SH-SY5Y (cell line): ENCODE results near the gene CHID1.

Experiments used
- GATA2 ChIP-seq: IDR thresholded peaks from 2 replicates; pipeline ENCODE4 v1.6.1; 2011; ENCODE audit warnings: mild to moderate bottlenecking, low read depth, low read length
- GATA3 ChIP-seq: IDR thresholded peaks from 2 replicates; pipeline ENCODE4 v1.6.1; 2011; ENCODE audit warnings: low read depth, mild to moderate bottlenecking, low read length, moderate library complexity

GRCh38 chr11:832529-833113 lies 78.0 kb downstream of the CHID1 start, which contains the start of gene CD151:
- TF ChIP-seq GATA2, result no peak
- no peak for TF ChIP-seq GATA3
